Epithelial cell of esophagus (primary cell): ENCODE measurements around the gene RNF135.
"Not testable (repeated sequence)": the region's sequence is repeated elsewhere in the genome, so short reads cannot be mapped to it uniquely, and the experiment has no call there.

Experiments used
- DNase-seq: peaks from one replicate; pipeline ENCODE4 v3.0.0; 2010; ENCODE audit warnings: low read depth
- H3K4me3 ChIP-seq: 2 replicates; pipeline ENCODE4 v1.5.1; 2011; ENCODE audit warnings: mild to moderate bottlenecking, low read length, control low read depth
- CTCF ChIP-seq: IDR thresholded peaks from 2 replicates; pipeline ENCODE4 v1.5.1; 2011; ENCODE audit warnings: low read depth, mild to moderate bottlenecking, low read length, control low read depth, inconsistent platforms; ENCODE audit not compliant: insufficient read depth; ENCODE audit errors: missing control alignments

Gene RNF135

GRCh38 chr17:30928584-30928983 is 42.3 kb upstream of the RNF135 start:
- no peak for DNase-seq
- no peak for TF ChIP-seq CTCF
- H3K4me3 ChIP-seq: no peak overlapping the region

DNA sequence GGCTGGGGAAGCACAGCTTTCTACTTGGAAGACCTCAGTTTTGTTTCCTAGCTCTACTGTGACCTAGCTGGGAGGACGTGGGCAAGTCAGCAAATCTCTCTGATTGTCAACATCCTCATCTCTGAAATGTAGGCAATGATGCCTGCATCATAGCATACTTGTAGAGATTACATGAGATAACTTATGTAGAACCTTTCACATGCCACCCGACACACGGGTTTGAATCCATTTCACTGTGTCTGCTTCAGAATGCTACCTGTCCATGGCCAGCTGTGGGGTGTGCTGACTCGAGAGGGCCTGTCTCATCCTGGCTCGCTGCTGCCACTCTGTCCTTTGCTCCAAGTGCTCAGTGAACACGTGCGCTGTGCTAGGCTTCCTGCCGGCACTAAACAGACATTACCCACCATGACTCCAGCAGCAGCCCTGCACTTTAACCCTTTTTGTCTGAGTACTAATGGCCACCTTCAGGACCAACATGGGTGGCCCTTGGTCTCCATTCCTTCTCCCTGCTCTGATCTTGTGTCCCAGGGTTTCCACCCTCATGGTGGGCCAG is 41.7 kb upstream of the RNF135 start:
- no peak overlapping the region for H3K4me3 ChIP-seq
- DNase-seq: no peak
- TF ChIP-seq CTCF: no peak

GRCh38 chr17:30929861-30930260 is 41.0 kb upstream of the RNF135 start:
- not testable (repeated sequence) for H3K4me3 ChIP-seq, DNase-seq

GRCh38 chr17:30930495-30930894 is 40.3 kb upstream of the RNF135 start:
- no peak overlapping the region for H3K4me3 ChIP-seq
- TF ChIP-seq CTCF: no peak
- no peak for DNase-seq

DNA sequence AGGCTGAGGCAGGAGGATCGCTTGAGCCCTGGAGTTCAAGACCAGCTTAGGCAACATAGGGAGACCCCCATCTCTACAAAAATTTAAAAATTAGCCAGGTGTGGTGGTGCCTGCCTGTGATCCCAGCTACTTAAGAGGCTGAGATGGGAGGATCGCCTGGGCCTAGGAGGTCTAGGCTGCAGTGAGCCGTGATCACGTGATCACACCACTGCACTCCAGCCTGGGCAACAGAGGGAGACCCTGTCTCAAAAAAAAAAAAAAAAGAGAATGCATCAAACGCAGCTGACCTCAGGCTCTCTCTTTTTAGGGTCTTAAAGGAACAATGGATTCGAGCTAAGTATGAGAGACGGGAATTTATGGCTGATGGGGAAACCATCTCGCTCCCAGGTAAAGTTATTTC is 39.3 kb upstream of the RNF135 start:
- not testable (repeated sequence) for DNase-seq, H3K4me3 ChIP-seq

DNA sequence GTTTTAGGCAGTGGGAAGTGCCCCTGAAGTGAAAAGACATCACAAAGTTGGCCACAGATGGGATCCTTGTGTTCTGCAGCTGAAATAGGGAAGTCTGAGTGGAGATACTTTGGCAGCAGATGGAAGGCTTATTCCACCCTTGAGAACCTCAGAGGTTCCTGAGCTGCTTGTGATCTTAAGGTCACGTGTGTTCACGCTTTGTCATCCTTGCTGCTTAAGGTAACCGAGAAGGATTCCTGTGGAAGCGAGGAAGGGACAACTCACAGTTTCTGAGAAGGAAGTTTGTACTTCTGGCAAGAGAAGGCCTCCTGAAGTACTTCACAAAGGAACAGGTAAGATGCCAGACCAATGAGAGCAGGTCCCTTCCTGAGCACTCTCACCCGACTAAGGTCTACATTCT is 36.9 kb upstream of the RNF135 start:
- DNase-seq: no peak
- no peak for TF ChIP-seq CTCF
- H3K4me3 ChIP-seq: no peak overlapping the region

GRCh38 chr17:30939051-30939689 is 31.7 kb upstream of the RNF135 start:
- TF ChIP-seq CTCF: no peak
- no peak overlapping the region for H3K4me3 ChIP-seq
- no peak for DNase-seq

GRCh38 chr17:30942308-30943079 is 28.3 kb upstream of the RNF135 start:
- no peak for DNase-seq
- TF ChIP-seq CTCF: no peak
- H3K4me3 ChIP-seq: no peak overlapping the region
